SK-N-SH treated with all-trans-retinoic acid at 6 μM for 48 hours (cell line): ENCODE measurements around the gene ZNF764.

ENCODE experiments used
- ARNTL ChIP-seq: fragments of 450-650 bp; formaldehyde crosslinking; IDR thresholded peaks from 2 replicates; pipeline ENCODE4 v1.5.0; 2020; ENCODE audit warnings: low read depth, mild to moderate bottlenecking, moderate library complexity, borderline replicate concordance
- ESRRG ChIP-seq: fragments of 250-450 bp; sonication (Bioruptor Pico); IDR thresholded peaks from 2 replicates; pipeline ENCODE4 v1.6.1; 2021; ENCODE audit warnings: mild to moderate bottlenecking
- OSR1 ChIP-seq: fragments of 250-450 bp; sonication (Bioruptor Pico); IDR thresholded peaks from 2 replicates; pipeline ENCODE4 v1.8.0; 2022; ENCODE audit warnings: moderate library complexity, mild to moderate bottlenecking, inconsistent platforms
- ZC3H10 ChIP-seq: fragments of 250-450 bp; sonication (Bioruptor Pico); IDR thresholded peaks from 2 replicates; pipeline ENCODE4 v1.5.1; 2021; ENCODE audit warnings: mild to moderate bottlenecking, moderate library complexity
- ZNF565 ChIP-seq: fragments of 450-650 bp; formaldehyde crosslinking; conservative IDR thresholded peaks from 2 replicates; pipeline ENCODE4 v1.5.0; 2020; ENCODE audit warnings: low read depth, mild to moderate bottlenecking, moderate library complexity
- TF ChIP-seq, protein P1 (sequence below): fragments of 250-450 bp; sonication (Bioruptor Pico); IDR thresholded peaks from 2 replicates; pipeline ENCODE4 v1.5.1; 2020; ENCODE audit warnings: low read depth, mild to moderate bottlenecking, moderate library complexity

DNA sequence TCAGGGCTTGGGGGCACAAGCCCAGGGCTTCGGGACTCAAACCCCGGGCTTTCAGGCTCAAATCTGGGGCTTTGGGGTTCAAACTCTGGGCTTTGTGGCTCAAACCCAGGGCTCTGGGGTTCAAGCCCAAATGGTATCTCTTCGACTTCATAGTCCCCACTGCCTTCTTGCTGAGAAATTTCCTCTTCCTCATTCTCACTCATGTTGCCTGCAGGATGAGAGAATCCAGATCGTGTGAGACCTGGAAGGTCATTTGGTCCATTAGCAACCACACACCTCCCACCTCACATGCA is 32.4 kb downstream of the ZNF764 start:
- TF ChIP-seq OSR1 (CRISPR knock-in tag) = no peak
- TF ChIP-seq ESRRG (CRISPR knock-in tag) = no peak
- no peak for TF ChIP-seq ZNF565 (CRISPR knock-in tag)
- TF ChIP-seq, protein P1, sequence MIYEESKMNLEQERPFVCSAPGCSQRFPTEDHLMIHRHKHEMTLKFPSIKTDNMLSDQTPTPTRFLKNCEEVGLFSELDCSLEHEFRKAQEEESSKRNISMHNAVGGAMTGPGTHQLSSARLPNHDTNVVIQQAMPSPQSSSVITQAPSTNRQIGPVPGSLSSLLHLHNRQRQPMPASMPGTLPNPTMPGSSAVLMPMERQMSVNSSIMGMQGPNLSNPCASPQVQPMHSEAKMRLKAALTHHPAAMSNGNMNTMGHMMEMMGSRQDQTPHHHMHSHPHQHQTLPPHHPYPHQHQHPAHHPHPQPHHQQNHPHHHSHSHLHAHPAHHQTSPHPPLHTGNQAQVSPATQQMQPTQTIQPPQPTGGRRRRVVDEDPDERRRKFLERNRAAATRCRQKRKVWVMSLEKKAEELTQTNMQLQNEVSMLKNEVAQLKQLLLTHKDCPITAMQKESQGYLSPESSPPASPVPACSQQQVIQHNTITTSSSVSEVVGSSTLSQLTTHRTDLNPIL = no peak
- TF ChIP-seq ZC3H10 (CRISPR knock-in tag) = no peak
- TF ChIP-seq ARNTL (CRISPR knock-in tag) = no peak
